GM19351 (cell line): ENCODE results near the gene GOLGA7B.
"Not testable (repeated sequence)": the region's sequence is repeated elsewhere in the genome, so short reads cannot be mapped to it uniquely, and the experiment has no call there.

Experiments used
- ATAC-seq: cut with Tn5 transposase; IDR thresholded peaks from one replicate; pipeline ENCODE4 v1.9.1; 2021; ENCODE audit warnings: mild to moderate bottlenecking, moderate library complexity; ENCODE audit not compliant: unreplicated experiment

The GOLGA7B gene

DNA sequence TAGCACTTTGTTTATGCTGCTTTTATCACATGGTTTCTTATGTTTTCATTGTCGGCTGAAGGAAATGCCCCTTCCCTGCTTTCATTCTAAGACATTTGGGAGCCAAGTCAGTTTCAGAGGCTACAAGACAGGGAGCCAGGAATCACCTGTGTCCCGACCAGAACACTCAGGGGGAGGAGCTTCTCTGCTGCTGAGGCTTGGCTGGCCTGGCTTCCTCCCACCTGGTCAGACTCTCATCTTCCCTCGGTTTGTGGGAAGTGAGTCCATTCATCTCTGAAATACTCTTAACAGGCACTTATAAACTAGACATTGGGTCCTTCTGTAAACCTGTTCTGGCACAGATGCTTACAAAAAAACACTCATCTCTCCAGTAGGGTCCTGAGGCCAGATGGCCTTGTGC, 19.6 kb upstream of the GOLGA7B start:
- ATAC-seq: no peak

DNA sequence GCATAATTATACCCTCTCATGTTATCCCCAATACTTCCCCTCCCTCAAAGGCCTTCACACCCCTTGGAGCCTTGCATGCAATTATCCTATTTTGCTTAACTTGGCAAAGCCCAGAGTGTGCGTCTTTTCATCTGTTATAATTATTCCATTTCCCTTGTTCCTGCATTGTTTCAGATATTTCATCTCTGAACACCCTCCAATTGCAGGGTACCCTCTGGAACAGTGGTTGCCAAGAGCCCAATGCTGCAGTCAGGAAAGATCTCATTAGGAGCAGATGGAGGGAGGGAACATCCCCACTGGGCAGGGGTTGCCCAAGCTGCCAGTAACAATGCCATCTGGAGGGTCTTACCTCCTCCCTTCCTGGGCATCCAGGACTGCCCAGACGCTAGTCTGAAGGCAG, 18.4 kb upstream of the GOLGA7B start:
- ATAC-seq: no peak

DNA sequence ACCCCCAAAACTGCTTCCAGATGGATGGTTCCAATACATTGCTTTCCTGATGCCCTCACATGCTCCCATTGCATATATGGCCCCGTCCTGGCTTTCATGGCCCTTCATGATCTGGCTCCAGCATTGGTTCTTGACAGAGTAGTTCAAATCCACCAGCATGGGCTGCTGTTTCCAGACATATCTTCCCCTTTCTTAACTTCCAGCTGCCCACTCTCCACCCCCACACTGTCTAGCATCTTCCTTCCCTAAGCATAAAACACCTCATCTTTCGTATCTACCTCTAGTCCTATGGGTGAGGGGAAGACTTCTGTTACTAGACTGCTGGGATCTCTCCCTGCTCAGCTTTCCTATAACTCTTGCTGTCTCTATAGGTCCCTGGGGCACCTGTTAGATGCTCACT, 13.2 kb upstream of the GOLGA7B start:
- no peak for ATAC-seq

DNA sequence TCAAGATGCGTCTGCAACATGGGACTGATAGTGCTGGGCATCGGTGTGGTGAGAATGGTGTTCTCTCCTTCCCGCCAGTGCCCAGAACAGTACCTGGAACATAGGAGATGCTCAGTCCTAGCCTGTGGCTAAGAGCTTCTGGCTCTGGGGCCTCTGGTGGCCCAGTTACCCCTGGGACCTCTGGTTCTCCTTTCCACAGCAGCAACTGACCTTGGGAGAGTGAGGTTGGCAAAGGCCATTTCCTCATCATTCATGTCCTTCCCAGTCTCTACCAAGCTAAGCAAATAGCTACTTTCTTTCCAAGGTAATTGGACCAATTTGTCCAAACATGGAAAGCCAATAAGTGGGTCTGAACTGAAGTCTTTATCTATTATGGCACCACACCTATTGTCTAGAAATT, 11.6 kb upstream of the GOLGA7B start:
- no peak for ATAC-seq

DNA sequence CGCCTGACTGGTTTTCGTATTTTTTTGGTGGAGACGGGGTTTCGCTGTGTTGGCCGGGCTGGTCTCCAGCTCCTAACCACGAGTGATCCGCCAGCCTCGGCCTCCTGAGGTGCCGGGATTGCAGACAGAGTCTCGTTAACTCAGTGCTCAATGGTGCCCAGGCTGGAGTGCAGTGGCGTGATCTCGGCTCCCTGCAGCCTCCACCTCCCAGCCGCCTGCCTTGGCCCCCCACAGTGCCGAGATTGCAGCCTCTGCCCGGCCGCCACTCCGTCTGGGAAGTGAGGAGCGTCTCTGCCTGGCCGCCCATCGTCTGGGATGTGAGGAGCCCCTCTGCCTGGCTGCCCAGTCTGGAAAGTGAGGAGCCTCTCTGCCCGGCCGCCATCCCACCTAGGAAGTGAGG, 8.5 kb upstream of the GOLGA7B start:
- ATAC-seq: not testable (repeated sequence)

DNA sequence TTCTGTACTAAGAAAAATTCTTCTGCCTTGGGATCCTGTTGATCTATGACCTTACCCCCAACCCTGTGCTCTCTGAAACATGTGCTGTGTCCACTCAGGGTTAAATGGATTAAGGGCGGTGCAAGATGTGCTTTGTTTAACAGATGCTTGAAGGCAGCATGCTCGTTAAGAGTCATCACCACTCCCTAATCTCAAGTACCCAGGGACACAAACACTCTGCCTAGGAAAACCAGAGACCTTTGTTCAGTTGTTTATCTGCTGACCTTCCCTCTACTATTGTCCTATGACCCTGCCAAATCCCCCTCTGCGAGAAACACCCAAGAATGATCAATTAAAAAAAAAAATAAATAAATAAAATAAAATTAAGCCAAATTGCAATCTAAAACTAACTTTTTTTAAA, 7.5 kb upstream of the GOLGA7B start:
- ATAC-seq: not testable (repeated sequence)

DNA sequence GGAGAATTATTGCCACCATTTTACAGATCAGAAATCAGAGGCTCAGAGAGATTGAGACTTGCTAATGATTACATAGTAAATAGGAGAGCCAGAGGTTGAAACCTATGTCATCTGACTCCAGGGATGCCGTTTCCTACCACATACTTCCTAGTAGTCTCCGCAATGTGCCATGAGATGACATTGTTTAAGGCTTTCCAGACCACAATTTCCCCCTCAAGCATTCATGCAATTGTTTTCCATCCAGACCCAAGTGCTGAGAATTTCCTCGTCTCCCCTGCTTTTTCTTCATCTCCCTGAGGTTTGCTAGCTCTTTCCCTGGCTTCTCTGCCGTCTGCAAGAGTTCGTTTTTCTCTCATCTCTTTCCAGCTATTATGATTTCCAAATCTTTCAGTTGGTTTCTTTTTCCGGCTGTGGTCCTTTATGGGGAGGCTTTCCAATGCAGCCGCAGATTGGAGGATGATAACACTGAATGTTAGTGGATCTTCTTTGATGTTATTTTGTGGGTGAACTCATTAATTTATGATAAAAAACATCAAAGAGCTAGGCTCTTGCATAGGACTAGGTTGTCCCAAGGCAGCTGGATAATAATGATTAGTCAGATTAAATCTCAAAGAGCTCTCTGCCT, 6.9 kb upstream of the GOLGA7B start:
- ATAC-seq: no peak

DNA sequence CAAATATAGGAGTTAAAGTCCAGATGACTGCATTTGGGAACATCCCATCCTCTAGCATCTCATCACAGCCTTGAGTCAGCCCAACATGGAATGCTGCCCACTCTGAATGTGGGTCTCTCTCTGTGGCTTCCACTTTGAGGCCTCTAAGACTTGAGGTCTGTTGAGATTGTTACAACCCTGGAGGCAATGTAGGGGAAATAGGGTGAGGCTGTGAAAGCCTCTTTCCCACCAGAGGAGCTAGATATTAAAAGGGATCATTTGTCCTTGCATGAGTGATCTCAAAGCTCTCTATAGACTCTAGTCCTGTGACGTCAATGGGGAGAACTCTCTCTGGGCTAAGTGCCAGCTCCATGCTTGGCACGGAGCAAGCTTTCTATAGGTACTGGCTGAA, 6.4 kb upstream of the GOLGA7B start:
- no peak for ATAC-seq

DNA sequence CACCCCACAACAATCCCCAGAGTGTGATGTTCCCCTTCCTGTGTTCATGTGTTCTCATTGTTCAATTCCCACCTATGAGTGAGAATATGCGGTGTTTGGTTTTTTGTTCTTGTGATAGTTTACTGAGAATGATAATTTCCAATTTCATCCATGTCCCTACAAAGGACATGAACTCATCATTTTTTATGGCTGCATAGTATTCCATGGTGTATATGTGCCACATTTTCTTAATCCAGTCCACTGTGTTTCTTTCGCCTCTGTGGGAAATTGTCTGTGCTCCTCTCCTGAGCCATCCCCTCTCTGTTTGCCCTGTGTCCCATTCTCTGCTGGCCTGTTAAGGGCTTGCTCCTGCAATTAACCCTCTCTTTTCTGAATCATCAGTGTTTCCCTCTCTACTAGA, 5.7 kb upstream of the GOLGA7B start:
- not testable (repeated sequence) for ATAC-seq

DNA sequence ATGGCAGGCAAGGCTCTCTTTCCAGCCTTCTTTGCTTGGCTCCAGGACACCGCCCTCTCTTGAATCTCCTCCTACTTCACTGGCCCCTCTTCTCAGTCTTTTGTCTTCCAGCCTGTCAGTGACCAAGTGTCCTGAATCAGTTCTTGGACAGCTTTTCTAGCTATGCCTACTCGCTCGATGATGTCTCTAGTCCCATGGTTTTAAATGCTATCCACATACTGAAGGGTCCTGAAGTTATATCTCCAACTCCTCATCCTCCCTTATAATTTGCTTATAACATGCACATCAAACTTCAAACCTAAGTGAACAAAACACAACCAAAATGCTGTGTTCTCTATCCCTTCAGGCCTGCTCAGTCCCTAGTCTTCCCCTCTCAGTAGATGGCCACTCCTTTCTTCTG, 5.0 kb upstream of the GOLGA7B start:
- no peak for ATAC-seq

DNA sequence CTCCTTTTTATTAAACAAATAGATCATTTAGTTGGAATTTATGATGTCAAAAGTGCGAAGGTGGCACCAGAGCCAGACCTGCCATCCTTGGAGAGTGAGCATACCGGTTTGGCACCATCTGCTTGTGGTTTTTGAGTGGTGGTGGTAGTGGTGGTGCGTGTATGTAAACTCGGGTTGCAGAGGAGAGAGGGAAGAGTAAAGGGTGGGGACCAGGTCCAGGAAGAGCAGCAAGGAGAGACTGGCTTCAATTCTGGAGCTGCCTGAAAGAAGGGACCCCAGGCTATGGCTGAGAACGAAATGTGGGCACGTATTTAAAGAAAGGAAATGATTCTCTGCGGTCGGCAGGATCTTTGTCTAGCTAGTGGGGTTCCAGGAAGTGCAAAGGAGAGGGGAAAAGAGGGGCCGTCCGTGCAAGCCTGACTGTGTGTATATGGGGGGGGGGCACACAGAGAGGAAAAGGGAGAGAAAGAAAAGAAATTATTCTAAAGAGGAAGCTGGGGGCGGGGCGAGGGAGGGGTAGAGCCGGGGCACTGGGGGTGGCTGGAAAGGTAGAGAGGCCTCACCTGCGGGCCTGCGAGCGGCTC, 448 bp upstream of the GOLGA7B start:
- no peak for ATAC-seq

DNA sequence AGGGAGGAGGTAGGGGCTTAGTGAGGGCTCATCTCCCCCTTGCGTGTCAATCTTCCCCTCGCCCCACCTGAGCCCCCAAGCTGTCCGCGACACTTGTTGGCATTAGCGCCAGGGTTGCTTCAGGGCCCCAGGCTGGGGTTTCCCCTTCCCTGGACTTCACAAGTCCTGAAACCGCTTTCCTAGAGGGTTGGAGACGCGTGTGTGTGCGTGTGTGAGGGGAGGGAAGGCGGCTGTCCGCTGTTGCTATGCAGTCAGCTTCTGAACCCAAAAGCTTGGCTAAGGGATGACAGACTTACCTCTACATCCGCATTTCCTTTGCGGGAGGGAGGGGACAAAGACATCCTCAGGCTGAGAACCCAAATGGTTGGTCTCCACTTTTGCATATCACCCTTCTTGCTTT, 803 bp downstream of the GOLGA7B start:
- ATAC-seq: no peak

DNA sequence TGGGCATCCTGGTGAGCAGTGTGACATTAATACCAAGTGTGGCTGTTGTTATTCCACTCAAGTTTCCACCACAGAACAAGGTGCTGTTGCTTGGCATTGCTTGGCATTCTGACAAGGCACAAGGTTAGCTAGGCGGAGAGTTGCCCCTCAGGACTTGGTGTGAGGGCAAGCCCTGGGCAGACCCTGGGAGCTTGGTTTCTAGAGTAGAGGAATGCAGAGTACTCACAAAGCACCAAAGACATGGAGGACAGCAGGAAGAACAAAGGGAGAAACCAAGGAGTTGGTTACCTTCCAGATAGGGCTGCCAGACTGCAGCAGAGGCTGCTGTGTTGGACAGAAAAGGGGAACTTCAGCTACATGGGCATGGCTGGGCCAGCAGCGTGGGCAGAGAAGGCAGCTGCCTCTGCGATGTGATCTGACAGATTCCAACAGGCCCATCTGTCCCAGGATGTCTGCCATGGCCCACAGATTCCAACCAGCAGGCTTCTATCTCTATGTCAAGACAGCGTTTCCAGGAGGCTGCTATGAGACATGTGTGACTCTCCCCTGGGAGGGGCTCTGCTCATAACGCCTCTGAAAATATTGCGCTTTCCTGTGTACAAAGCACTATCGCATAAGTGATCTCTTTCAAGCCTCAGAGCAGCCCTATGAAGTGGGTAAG, 1.8 kb downstream of the GOLGA7B start:
- no peak for ATAC-seq

DNA sequence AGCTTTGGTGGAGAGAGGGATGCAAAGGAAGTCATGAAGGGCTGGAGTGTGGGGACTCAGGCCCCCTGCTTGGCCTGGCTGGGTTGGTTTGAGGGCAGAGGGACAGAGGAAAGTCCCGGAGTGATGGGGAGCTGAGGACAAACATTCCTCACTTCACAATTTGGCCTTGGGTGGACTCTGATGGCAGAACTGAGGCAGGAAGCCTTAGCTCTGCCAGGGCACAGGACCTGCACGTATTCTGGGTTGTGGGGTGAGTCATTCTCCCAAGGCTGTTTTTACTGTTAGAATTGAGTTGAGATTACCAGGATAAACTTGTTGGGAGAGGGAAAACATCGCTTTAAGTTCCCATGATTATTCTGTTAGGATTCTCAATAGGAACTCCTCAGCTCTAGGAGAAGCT, 2.6 kb downstream of the GOLGA7B start:
- no peak for ATAC-seq

DNA sequence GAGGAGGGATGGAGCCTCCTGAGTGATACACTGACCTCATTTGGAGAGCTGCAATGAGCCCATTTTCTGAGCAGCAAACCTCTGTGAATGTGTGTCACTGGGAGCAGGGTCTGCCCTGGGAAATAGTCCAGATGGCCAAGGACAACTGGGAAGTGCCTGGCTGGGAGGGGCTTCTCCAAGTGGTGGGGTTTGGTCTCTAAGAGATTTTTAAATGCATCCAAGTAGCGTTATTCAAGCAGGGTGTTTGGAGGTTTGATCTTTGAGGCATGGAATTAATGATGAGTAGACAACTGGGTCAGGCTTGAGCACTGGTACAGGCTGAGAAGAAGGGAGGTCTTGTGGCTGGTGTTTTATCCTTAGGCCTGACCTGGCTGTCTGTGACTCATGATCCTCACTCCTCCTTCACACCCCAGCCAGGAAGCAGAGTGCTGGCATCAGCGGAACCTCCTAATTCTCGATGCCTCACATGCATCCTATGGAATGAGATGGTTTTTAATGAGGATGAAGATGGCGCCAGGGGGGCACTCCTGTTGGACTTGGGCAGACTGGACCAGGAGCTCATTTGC, 3.3 kb downstream of the GOLGA7B start:
- no peak for ATAC-seq

DNA sequence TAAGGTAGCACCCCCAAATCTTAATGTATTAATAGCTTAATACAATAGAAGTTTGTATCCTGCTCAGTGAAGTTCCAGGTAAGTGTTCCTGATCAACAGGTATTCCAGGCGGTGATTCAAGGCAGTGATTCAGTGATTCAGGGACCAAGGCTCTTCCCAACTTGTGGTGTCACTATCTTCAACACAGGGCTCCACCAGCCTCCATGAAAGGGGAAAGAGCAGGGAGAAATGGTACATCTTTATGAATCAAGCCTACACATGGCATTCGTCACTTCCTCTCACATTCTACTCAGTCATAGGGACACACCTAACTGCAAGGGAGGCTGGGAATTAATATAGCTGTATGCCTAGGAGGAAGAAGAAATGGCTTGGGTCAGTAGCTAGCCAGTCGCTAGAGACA, 5.1 kb downstream of the GOLGA7B start:
- ATAC-seq: no peak

DNA sequence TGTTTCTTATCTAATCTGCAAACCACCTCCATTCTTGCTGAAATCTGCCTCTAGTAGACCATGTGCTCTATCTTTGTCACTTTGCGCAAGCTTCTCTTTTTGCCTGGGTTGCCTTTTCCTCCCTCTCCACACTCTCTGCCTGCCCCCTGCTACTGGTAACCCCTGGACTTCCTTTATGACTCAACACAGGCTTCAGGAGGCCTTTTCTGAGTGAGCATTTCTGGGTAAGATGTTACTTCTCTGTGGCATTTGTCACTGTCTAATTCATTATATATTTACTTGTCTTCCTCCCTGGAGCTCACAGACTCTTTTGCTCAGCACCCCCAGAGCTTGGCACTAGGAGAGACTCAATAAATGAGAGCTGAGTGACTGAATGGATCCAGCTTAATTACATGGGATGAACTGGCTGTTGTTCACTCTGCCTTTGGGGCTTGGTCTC, 8.4 kb downstream of the GOLGA7B start:
- no peak for ATAC-seq

DNA sequence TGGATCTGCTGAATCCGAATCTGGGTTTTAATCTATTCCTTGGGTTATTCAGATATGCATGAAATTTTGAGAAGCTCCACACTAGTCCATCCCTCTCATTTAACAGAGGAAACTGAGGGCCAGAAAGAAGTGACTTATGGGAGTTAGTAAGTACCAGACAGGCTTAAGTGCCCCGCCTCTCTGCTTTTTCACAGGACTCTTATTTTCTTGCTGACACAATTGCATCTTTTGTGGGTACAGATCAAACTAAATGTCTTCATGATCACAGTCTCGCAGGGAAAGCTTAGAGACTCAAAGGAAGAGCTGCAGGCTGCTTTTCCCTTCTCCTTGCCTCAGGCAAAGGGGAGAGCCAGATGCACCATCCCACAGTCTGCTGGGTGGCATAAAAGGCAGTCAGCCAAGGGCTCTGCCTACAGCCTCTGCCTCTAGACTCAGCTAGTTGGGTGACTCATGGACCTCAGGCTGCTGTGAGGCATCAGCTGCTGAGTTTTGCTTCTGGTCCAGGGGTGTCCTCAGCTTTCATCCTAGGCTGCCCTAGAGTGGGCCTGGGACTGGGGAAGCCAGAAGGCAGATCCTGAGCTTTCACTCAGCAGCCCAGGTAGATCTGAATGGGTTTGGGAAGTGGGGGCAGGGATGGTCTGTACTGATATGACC, 11.6 kb downstream of the GOLGA7B start:
- no peak for ATAC-seq

DNA sequence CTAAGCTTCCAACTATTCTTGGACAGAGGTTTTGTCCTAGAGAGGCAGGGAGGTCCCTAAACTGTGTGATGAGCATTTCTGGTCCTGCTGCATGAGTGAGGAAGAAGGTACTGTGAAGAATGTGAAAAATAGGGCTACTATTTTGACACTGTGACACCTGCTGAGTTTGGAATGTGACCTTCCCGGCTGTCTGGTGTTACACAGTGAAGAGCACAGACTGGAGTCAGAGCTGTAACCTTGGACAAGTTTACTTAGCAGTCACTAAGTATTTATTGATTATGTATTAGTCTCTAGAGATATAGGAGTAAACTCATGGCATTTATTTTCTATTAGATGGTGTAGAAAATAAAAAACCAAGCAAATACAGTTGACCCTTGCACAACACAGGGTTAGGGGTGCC, 12.3 kb downstream of the GOLGA7B start:
- ATAC-seq: no peak

DNA sequence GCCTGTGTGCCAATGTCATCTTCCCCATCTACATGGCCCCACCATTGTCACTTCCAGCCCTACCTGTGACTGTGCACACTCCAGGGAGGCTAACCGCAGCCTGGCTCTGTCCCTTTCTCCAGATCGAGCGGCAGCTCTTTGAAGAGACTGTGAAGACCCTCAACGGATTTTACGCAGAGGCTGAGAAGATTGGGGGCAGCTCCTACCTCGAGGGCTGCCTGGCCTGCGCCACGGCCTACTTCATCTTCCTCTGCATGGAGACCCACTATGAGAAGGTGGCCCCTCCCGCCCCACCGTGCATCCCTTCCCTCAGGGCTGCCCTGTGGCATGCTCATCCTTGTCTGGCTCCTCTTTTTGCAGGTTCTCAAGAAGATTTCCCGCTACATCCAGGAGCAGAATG, 14.2 kb downstream of the GOLGA7B start:
- ATAC-seq: no peak

DNA sequence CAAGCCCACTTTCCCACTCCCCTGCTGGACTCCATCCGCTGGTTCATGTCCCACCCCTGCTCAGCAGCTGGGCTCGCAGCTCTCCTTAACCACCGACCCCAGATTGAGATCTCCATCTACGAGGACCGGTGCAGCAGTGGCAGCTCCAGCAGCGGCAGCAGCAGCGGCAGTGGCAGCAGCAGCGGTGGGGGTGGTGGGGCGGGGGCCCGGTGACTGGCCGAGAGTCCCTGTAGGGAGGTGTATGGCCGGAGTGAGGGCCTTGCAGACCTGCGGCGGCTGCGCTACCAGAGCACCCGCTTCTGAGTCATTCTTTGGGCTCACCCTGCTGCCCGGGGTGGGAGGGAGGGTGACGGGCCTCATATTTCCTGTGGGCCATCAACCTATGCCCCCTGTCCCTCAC, 15.8 kb downstream of the GOLGA7B start:
- no peak for ATAC-seq
